SH-SY5Y (cell line): ENCODE results near the gene PYGM.

Experiments
- GATA2 ChIP-seq: IDR thresholded peaks from 2 replicates; pipeline ENCODE4 v1.6.1; 2011; ENCODE audit warnings: mild to moderate bottlenecking, low read depth, low read length
- GATA3 ChIP-seq: IDR thresholded peaks from 2 replicates; pipeline ENCODE4 v1.6.1; 2011; ENCODE audit warnings: low read depth, mild to moderate bottlenecking, low read length, moderate library complexity

The PYGM gene

GRCh38 chr11:64796757-64797541, 37.2 kb upstream of the PYGM start:
- TF ChIP-seq GATA2: no peak
- no peak for TF ChIP-seq GATA3

GRCh38 chr11:64796047-64796756, 36.4 kb upstream of the PYGM start:
- TF ChIP-seq GATA3 (no peak), GATA2 (no peak)

- TF ChIP-seq GATA3: no peak
- TF ChIP-seq GATA2: no peak
These were observed 34.8 kb upstream of the PYGM start for GRCh38 chr11:64794526-64794925.

GRCh38 chr11:64793271-64794160, 33.7 kb upstream of the PYGM start:
- TF ChIP-seq GATA3 (no peak), GATA2 (no peak)

- TF ChIP-seq GATA3 (no peak), GATA2 (no peak)
These were observed 32.7 kb upstream of the PYGM start for GRCh38 chr11:64792482-64792881.

GRCh38 chr11:64791781-64792291, 32.1 kb upstream of the PYGM start:
- TF ChIP-seq GATA3 (no peak), GATA2 (no peak)

- TF ChIP-seq GATA2 (no peak), GATA3 (no peak)
These were observed 30.7 kb upstream of the PYGM start for GRCh38 chr11:64790205-64791095.

GRCh38 chr11:64789331-64790204, 29.8 kb upstream of the PYGM start:
- TF ChIP-seq GATA3 (no peak), GATA2 (no peak)

- no peak for TF ChIP-seq GATA3
- no peak for TF ChIP-seq GATA2
These were observed 28.8 kb upstream of the PYGM start for GRCh38 chr11:64788321-64789215.

GRCh38 chr11:64787526-64788320, 27.9 kb upstream of the PYGM start:
- no peak for TF ChIP-seq GATA3
- TF ChIP-seq GATA2: no peak
